H9 (cell line): Measurements from ENCODE around the gene CHMP4A. TPM values are rescaled to one million over a fixed set of nuclear protein-coding genes. Genes with fewer than 3 reads are reported as not detected.

Experiments used
- DNase-seq: peaks from one replicate; pipeline ENCODE4 v3.0.0-alpha.2; 2017
- H2AFZ ChIP-seq: one replicate; pipeline ENCODE4 v1.6.1; 2013; ENCODE audit warnings: mild to moderate bottlenecking, low read length, control low read depth, moderate library complexity
- H2AK5ac ChIP-seq: 2 replicates; pipeline ENCODE4 v1.6.1; 2013; ENCODE audit warnings: low read length, control low read depth, mixed read lengths; ENCODE audit not compliant: insufficient read length
- H2BK120ac ChIP-seq: one replicate; pipeline ENCODE4 v1.6.1; 2013; ENCODE audit warnings: low read depth, mild to moderate bottlenecking, low read length, control low read depth, inconsistent platforms; ENCODE audit not compliant: poor library complexity, severe bottlenecking
- H2BK12ac ChIP-seq: 2 replicates; pipeline ENCODE4 v1.6.1; 2013; ENCODE audit warnings: low read length, control low read depth, mixed read lengths, low read depth; ENCODE audit not compliant: insufficient read length
- H2BK15ac ChIP-seq: 2 replicates; pipeline ENCODE4 v1.6.1; 2013; ENCODE audit warnings: low read depth, low read length, control low read depth
- H2BK20ac ChIP-seq: one replicate; pipeline ENCODE4 v1.6.1; 2013; ENCODE audit warnings: low read depth, mild to moderate bottlenecking, low read length, control low read depth, inconsistent platforms; ENCODE audit not compliant: poor library complexity, severe bottlenecking
- H2BK5ac ChIP-seq: 2 replicates; pipeline ENCODE4 v1.6.1; 2013; ENCODE audit warnings: low read length, control low read depth, mixed read lengths; ENCODE audit not compliant: insufficient read length
- H3K14ac ChIP-seq: 2 replicates; pipeline ENCODE4 v1.6.1; 2013; ENCODE audit warnings: low read length, control low read depth; ENCODE audit not compliant: insufficient read depth
- H3K18ac ChIP-seq: 2 replicates; pipeline ENCODE4 v1.6.1; 2013; ENCODE audit warnings: low read depth, mild to moderate bottlenecking, mixed read lengths, low read length, control low read depth; ENCODE audit not compliant: insufficient read length
- H3K23ac ChIP-seq: 2 replicates; pipeline ENCODE4 v1.6.1; 2013; ENCODE audit warnings: low read length, control low read depth, mixed read lengths, low read depth; ENCODE audit not compliant: insufficient read length
- H3K23me2 ChIP-seq: 2 replicates; pipeline ENCODE4 v1.6.1; 2013; ENCODE audit warnings: low read depth, mild to moderate bottlenecking, mixed read lengths, low read length, control low read depth; ENCODE audit not compliant: insufficient read length, poor library complexity, severe bottlenecking
- H3K27ac ChIP-seq: 2 replicates; pipeline ENCODE4 v1.5.1; 2013; ENCODE audit warnings: low read length, control low read depth, mixed read lengths, low read depth; ENCODE audit not compliant: insufficient read length
- H3K27me3 ChIP-seq: 2 replicates; pipeline ENCODE4 v1.6.1; 2013; ENCODE audit warnings: low read length, control low read depth, inconsistent platforms; ENCODE audit not compliant: insufficient read depth
- H3K4ac ChIP-seq: 2 replicates; pipeline ENCODE4 v1.6.1; 2013; ENCODE audit warnings: low read depth, mild to moderate bottlenecking, control low read depth, inconsistent platforms, low read length, moderate library complexity
- H3K4me1 ChIP-seq: 2 replicates; pipeline ENCODE4 v1.6.1; 2013; ENCODE audit warnings: low read length, control low read depth, inconsistent platforms; ENCODE audit not compliant: insufficient read depth
- H3K4me2 ChIP-seq: 2 replicates; pipeline ENCODE4 v1.6.1; 2013; ENCODE audit warnings: low read length, control low read depth, mixed read lengths; ENCODE audit not compliant: insufficient read length, insufficient read depth
- H3K56ac ChIP-seq: 2 replicates; pipeline ENCODE4 v1.6.1; 2013; ENCODE audit warnings: low read depth, mild to moderate bottlenecking, mixed read lengths, low read length, control low read depth; ENCODE audit not compliant: insufficient read length
- H3K79me1 ChIP-seq: 2 replicates; pipeline ENCODE4 v1.6.1; 2013; ENCODE audit warnings: low read depth, mild to moderate bottlenecking, moderate library complexity, low read length, control low read depth, inconsistent platforms; ENCODE audit not compliant: insufficient read depth, poor library complexity, severe bottlenecking
- H3K79me2 ChIP-seq: 2 replicates; pipeline ENCODE4 v1.6.1; 2013; ENCODE audit warnings: low read length, control low read depth, inconsistent platforms; ENCODE audit not compliant: insufficient read depth
- H3K9ac ChIP-seq: 2 replicates; pipeline ENCODE4 v1.6.1; 2013; ENCODE audit warnings: low read length, control low read depth, mixed read lengths; ENCODE audit not compliant: insufficient read length; ENCODE audit errors: extremely low read depth
- H3K9me3 ChIP-seq: one replicate; pipeline ENCODE4 v1.6.1; 2013; ENCODE audit warnings: low read depth, low read length, inconsistent platforms; ENCODE audit not compliant: control insufficient read depth
- H3T11ph ChIP-seq: one replicate; pipeline ENCODE4 v1.6.1; 2013; ENCODE audit warnings: mild to moderate bottlenecking, low read length, control low read depth, inconsistent platforms
- H4K20me1 ChIP-seq: one replicate; pipeline ENCODE4 v1.6.1; 2013; ENCODE audit not compliant: control insufficient read depth, insufficient read length, insufficient read depth
- H4K5ac ChIP-seq: 2 replicates; pipeline ENCODE4 v1.6.1; 2013; ENCODE audit warnings: low read depth, mild to moderate bottlenecking, mixed read lengths, low read length, control low read depth; ENCODE audit not compliant: insufficient read length
- H4K8ac ChIP-seq: replicated peaks from 2 replicates; pipeline ENCODE4 v1.6.1; 2013; ENCODE audit warnings: low read length, control low read depth, mixed read lengths, low read depth; ENCODE audit not compliant: insufficient read length
- H4K91ac ChIP-seq: 2 replicates; pipeline ENCODE4 v1.6.1; 2013; ENCODE audit warnings: low read depth, mild to moderate bottlenecking, moderate library complexity, mixed read lengths, low read length, control low read depth; ENCODE audit not compliant: insufficient read length
- H3K27ac Mint-ChIP-seq, 3 experiments: 2 replicates in 2 of 3; 3 replicates in 1 of 3; pipeline ENCODE4 v1.8.0; 2020 to 2021; ENCODE audit warnings: mixed read lengths in 3 of 3, mild to moderate bottlenecking in 1 of 3, moderate library complexity in 1 of 3
- H3K27me3 Mint-ChIP-seq: 2 replicates; pipeline ENCODE4 v1.8.0; 2021; ENCODE audit warnings: low read depth, mild to moderate bottlenecking, moderate library complexity, mixed read lengths
- H3K36me3 Mint-ChIP-seq, 3 experiments: 2 replicates in 2 of 3; 3 replicates in 1 of 3; pipeline ENCODE4 v1.8.0; 2020 to 2021; ENCODE audit warnings: low read depth in 3 of 3, mixed read lengths in 3 of 3; ENCODE audit not compliant: insufficient read depth in 1 of 3
- H3K4me1 Mint-ChIP-seq, 2 experiments: 2 replicates each; pipeline ENCODE4 v1.8.0; 2020; ENCODE audit warnings: mixed read lengths in 2 of 2
- H3K4me3 Mint-ChIP-seq, 2 experiments: 2 replicates in 1 of 2; 3 replicates in 1 of 2; pipeline ENCODE4 v1.8.0; 2020 to 2021; ENCODE audit warnings: mild to moderate bottlenecking in 2 of 2, mixed read lengths in 2 of 2, moderate library complexity in 1 of 2
- H3K9me3 Mint-ChIP-seq, 2 experiments: 2 replicates in 1 of 2; 3 replicates in 1 of 2; pipeline ENCODE4 v1.8.0; 2020; ENCODE audit warnings: mild to moderate bottlenecking in 2 of 2, mixed read lengths in 2 of 2, moderate library complexity in 1 of 2
- CTCF ChIP-seq: fragments of 200-600 bp; sonication (generic); conservative IDR thresholded peaks from 3 replicates; pipeline ENCODE4 v1.8.0; 2021; ENCODE audit warnings: antibody characterized with exemption, mild to moderate bottlenecking
- WGBS: extraction: QIAGEN DNeasy Blood & Tissue Kit; methylation state at CpG from one replicate; pipeline ENCODE4 v1.1.7; 2013; ENCODE audit warnings: missing lambda C conversion rate, low lambda C conversion rate, mixed read lengths; ENCODE audit not compliant: insufficient read length; ENCODE audit errors: extremely low coverage; 5-methylcytosine and 5-hydroxymethylcytosine counted together
- total RNA-seq: library from RNA; stranded (reverse); gene quantifications from 2 replicates; pipeline ENCODE4 v1.2.1, GENCODE V29; 2021

CHMP4A gene
- total RNA-seq, 1 experiment from 2014 or later: 46.2 TPM

GRCh38 chr14:24198814-24199524 is 14.3 kb downstream of the CHMP4A start:
- H2BK20ac ChIP-seq: no peak overlapping the region
- no peaks in the 10 kb centered on the region for H3K79me2 ChIP-seq
- no peak overlapping the region for H2BK15ac ChIP-seq
- Mint-ChIP-seq H3K27me3 (no peaks in the 10 kb centered on the region), H3K36me3 (peaks cover 31 to 55% (median 53%) of the 10 kb centered on the region in 3 experiments), H3K4me3 (0 out of 5 replicates have a peak overlapping the region, but pooled peaks of 1 of the 2 experiments have one; percentile 15), H3K4me1 (peaks cover 42 to 51% of the 10 kb centered on the region in 2 experiments), H3K27ac (peak overlapping the region in 2 of 3 experiments; percentile 81 to 92; a peak in 4 of 7 replicates), H3K9me3 (peaks cover 8 to 15% of the 10 kb centered on the region in 2 experiments)
- no peak overlapping the region for H3K9ac ChIP-seq
- no peaks in the 10 kb centered on the region for H3K27me3 ChIP-seq
- H3K27ac ChIP-seq: no peak overlapping the region
- peaks cover 8% of the 10 kb centered on the region for H3K23me2 ChIP-seq
- H3K23ac ChIP-seq: no peak overlapping the region
- H2BK5ac ChIP-seq: no peak overlapping the region
- no peak for TF ChIP-seq CTCF
- peaks cover 5% of the 10 kb centered on the region for H3K9me3 ChIP-seq
- H3K4me2 ChIP-seq: no peak overlapping the region
- no peak overlapping the region for H3K4ac ChIP-seq
- H3T11ph ChIP-seq: no peak overlapping the region
- H2BK12ac ChIP-seq: no peak overlapping the region
- H4K91ac ChIP-seq: no peak overlapping the region
- no peak overlapping the region for H3K14ac ChIP-seq
- H2AK5ac ChIP-seq: no peak overlapping the region
- H3K18ac ChIP-seq: no peak overlapping the region
- H4K20me1 ChIP-seq: no peaks in the 10 kb centered on the region
- H4K5ac ChIP-seq: no peak overlapping the region
- H3K4me1 ChIP-seq: peaks cover 5% of the 10 kb centered on the region; the same call in 1 of the 2 replicates
- DNase-seq: no peak
- no peak overlapping the region for H4K8ac ChIP-seq
- H2BK120ac ChIP-seq: no peak overlapping the region
- no peak overlapping the region for H3K56ac ChIP-seq
- no CpG with 5 or more reads among the region's 7 CpGs for WGBS
- no peaks in the 10 kb centered on the region for H3K79me1 ChIP-seq
- no peak overlapping the region for H2AFZ ChIP-seq
